HG03457 (cell line): Measurements from ENCODE around the gene CD8A.
"Not testable (repeated sequence)": the region's sequence is repeated elsewhere in the genome, so short reads cannot be mapped to it uniquely, and the experiment has no call there.

Experiments
- ATAC-seq: cut with Tn5 transposase; IDR thresholded peaks from one replicate; pipeline ENCODE4 v1.9.1; 2021; ENCODE audit warnings: moderate number of reproducible peaks; ENCODE audit not compliant: unreplicated experiment

The CD8A gene

DNA sequence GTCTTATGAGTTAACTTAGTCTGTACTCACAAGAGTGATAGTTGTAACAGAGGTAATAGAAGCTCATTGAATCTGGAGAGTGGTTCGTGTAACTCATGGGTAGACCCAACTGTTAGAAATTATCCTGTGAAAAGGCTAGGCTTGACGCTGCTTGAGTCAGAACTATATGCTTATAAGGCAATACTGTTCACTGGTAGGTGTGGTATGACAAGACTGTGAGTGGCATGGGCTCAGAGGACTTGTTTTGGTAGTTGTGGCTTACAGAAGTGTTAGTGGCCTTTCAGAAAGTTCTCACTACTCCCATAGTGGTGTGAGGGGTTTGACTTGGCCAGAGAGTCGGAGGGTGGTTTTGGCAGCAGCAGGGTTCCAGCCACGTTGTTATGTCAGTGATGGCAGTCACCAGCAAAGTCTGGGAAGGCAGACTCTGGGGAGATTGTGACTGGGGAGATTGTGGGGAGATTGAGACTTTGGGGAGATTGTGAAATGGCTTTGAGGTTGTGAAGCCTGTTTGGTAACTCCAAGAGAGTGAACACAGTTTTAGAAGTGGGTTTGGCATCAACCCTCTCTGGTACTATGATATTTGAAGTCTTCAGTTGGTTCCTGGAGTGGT is 48.7 kb downstream of the CD8A start:
- not testable (repeated sequence) for ATAC-seq

DNA sequence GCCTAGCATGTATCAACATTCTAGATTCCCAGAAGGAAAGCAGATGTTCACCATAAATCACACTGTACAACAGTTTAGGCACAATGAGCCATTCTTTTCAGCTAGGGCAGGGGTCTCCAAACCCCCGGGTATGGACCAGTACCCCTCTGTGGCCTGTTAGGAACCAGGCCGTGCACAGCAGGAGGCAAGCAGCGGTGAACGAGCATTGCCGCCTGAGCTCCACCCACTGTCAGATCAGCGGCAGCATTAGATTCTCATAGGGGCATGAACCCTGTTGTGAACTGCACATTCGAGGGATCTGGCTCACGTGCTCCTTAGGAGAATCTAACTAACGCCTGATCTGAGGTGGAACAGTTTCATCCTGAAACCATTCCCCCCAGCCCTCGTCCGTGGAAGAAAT is 50.8 kb downstream of the CD8A start:
- not testable (repeated sequence) for ATAC-seq

DNA sequence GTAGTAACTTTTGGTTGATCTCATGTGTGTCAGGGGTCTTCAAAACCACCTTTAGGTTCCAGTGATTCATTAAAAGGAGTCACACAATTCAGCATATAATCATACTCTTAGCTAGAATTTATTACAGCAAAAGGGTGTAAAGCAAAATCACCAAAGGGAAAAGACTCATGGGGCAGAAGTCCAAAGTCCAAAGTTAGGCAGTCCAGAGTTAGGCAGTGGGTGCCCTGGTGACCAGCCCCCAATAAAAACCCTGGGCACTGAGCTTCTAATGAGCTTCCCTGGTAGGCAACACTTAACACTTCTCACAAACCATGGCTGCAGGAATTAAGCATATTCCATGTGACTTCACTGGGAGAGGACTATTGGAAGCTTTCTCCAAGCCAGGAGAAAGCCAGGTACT is 51.2 kb downstream of the CD8A start:
- ATAC-seq = not testable (repeated sequence)

DNA sequence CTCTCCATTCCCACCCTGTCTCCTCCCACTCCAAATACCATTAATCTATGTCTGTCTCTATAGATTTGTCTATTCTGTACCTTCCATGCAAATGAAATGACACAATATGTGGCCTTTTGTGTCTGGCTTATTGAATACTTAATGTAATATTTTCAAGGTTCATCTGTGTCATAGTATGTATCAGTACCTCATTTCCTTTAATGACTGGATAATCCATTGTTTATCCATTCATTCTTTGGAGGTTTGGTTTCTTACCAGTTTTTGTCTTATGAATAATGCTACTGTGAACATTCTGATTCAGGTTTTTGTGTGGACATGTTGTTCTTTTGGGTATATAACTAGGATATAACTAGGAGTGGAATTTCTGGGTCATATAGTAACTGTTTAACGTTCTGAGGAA is 55.8 kb downstream of the CD8A start:
- ATAC-seq = not testable (repeated sequence)
